ENCODE results near the gene CELA2B.

CELA2B gene

DNA sequence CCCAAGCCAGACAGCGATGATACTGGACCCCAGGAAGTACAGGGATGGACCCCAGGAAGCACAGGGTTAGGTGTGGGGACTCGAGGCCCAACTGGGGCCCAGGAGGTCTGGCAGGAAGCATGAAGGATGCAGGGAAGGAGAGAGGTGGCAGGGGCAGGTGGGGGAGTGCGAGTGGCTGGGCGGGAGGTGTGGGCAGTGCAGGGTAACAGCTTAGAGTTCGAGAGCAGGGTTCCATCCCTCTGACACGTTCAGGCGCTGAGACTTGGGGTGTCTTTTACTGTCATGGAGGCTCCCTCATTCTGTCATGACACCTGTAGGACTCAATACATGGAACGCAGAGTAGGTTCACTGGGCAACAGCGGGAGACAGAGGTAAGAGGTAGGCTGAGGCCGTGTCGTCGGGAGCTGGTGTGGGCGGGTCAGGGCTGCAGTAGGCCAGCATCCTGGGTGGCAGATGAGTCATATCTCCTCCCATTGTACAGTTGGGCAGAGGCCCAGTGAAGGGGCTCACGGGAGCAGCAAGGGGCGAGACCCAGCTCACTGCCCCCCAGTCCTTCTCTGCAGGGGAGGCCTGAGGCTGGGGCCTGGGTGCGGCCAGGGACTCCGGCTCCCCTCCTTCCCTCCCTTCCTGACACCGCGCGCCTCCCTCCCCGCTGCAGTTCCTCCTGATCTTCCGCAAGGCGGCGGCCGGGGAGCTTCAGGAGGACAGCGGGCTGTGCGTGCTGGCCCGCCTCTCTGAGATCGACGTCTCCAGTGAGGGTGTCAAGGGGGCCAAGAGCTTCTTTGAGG, 49.2 kb upstream of the CELA2B start (continued):
- TF ChIP-seq OSR2 (tag by site-specific recombination; IDR thresholded peaks at IDR 0.05) (peak; percentile 39; the same call in 1 of the 2 replicates), MYNN (tag by site-specific recombination; IDR thresholded peaks at IDR 0.05; ENCODE audit: borderline replicate concordance) (no peak), ZNF114 (tag by site-specific recombination; IDR thresholded peaks at IDR 0.05) (no peak), SP2 (tag by site-specific recombination; IDR thresholded peaks at IDR 0.05) (peak; percentile 27; the same call in 1 of the 2 replicates), ZNF514 (tag by site-specific recombination; IDR thresholded peaks at IDR 0.05) (no peak), ZNF664 (tag by site-specific recombination; IDR thresholded peaks at IDR 0.05) (no peak), ZNF239 (tag by site-specific recombination; IDR thresholded peaks at IDR 0.05) (no peak), WT1 (tag by site-specific recombination; IDR thresholded peaks at IDR 0.05) (peak; percentile 61; the same call in 1 of the 2 replicates), ZNF37A (tag by site-specific recombination; IDR thresholded peaks at IDR 0.05) (no peak), ZNF2 (tag by site-specific recombination; IDR thresholded peaks at IDR 0.05) (no peak), ZNF830 (tag by site-specific recombination; IDR thresholded peaks at IDR 0.05; ENCODE audit: low read depth) (no peak), ZBTB1 (tag by site-specific recombination; IDR thresholded peaks at IDR 0.05) (no peak), ZNF660 (tag by site-specific recombination; IDR thresholded peaks at IDR 0.05) (no peak), IKZF3 (tag by site-specific recombination; IDR thresholded peaks at IDR 0.05) (no peak), ZNF549 (tag by site-specific recombination; IDR thresholded peaks at IDR 0.05) (no peak), ZNF473 (tag by site-specific recombination; IDR thresholded peaks at IDR 0.05) (no peak), ZNF138 (tag by site-specific recombination; IDR thresholded peaks at IDR 0.05; ENCODE audit: borderline replicate concordance) (no peak), SCRT2 (tag by site-specific recombination; IDR thresholded peaks at IDR 0.05) (peak; percentile 46), ZNF529 (tag by site-specific recombination; IDR thresholded peaks at IDR 0.05; ENCODE audit: insufficient replicate concordance) (no peak)
- TF ChIP-seq, protein P1, sequence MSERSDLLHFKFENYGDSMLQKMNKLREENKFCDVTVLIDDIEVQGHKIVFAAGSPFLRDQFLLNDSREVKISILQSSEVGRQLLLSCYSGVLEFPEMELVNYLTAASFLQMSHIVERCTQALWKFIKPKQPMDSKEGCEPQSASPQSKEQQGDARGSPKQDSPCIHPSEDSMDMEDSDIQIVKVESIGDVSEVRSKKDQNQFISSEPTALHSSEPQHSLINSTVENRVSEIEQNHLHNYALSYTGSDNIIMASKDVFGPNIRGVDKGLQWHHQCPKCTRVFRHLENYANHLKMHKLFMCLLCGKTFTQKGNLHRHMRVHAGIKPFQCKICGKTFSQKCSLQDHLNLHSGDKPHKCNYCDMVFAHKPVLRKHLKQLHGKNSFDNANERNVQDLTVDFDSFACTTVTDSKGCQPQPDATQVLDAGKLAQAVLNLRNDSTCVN (tag by site-specific recombination; optimal IDR thresholded peaks at IDR 0.05), result no peak
- TF ChIP-seq, protein P2, sequence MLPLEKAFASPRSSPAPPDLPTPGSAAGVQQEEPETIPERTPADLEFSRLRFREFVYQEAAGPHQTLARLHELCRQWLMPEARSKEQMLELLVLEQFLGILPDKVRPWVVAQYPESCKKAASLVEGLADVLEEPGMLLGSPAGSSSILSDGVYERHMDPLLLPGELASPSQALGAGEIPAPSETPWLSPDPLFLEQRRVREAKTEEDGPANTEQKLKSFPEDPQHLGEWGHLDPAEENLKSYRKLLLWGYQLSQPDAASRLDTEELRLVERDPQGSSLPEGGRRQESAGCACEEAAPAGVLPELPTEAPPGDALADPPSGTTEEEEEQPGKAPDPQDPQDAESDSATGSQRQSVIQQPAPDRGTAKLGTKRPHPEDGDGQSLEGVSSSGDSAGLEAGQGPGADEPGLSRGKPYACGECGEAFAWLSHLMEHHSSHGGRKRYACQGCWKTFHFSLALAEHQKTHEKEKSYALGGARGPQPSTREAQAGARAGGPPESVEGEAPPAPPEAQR (tag by site-specific recombination; IDR thresholded peaks at IDR 0.05), result no peak
- TF ChIP-seq, protein P3, sequence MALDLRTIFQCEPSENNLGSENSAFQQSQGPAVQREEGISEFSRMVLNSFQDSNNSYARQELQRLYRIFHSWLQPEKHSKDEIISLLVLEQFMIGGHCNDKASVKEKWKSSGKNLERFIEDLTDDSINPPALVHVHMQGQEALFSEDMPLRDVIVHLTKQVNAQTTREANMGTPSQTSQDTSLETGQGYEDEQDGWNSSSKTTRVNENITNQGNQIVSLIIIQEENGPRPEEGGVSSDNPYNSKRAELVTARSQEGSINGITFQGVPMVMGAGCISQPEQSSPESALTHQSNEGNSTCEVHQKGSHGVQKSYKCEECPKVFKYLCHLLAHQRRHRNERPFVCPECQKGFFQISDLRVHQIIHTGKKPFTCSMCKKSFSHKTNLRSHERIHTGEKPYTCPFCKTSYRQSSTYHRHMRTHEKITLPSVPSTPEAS (tag by site-specific recombination; IDR thresholded peaks at IDR 0.05), result no peak
- TF ChIP-seq, protein P4, sequence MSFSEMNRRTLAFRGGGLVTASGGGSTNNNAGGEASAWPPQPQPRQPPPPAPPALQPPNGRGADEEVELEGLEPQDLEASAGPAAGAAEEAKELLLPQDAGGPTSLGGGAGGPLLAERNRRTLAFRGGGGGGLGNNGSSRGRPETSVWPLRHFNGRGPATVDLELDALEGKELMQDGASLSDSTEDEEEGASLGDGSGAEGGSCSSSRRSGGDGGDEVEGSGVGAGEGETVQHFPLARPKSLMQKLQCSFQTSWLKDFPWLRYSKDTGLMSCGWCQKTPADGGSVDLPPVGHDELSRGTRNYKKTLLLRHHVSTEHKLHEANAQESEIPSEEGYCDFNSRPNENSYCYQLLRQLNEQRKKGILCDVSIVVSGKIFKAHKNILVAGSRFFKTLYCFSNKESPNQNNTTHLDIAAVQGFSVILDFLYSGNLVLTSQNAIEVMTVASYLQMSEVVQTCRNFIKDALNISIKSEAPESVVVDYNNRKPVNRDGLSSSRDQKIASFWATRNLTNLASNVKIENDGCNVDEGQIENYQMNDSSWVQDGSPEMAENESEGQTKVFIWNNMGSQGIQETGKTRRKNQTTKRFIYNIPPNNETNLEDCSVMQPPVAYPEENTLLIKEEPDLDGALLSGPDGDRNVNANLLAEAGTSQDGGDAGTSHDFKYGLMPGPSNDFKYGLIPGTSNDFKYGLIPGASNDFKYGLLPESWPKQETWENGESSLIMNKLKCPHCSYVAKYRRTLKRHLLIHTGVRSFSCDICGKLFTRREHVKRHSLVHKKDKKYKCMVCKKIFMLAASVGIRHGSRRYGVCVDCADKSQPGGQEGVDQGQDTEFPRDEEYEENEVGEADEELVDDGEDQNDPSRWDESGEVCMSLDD (tag by site-specific recombination; IDR thresholded peaks at IDR 0.05), result 0 out of 2 replicates have a peak, but pooled peaks have one; percentile 13
- TF ChIP-seq, protein P5, sequence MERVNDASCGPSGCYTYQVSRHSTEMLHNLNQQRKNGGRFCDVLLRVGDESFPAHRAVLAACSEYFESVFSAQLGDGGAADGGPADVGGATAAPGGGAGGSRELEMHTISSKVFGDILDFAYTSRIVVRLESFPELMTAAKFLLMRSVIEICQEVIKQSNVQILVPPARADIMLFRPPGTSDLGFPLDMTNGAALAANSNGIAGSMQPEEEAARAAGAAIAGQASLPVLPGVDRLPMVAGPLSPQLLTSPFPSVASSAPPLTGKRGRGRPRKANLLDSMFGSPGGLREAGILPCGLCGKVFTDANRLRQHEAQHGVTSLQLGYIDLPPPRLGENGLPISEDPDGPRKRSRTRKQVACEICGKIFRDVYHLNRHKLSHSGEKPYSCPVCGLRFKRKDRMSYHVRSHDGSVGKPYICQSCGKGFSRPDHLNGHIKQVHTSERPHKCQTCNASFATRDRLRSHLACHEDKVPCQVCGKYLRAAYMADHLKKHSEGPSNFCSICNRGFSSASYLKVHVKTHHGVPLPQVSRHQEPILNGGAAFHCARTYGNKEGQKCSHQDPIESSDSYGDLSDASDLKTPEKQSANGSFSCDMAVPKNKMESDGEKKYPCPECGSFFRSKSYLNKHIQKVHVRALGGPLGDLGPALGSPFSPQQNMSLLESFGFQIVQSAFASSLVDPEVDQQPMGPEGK (tag by site-specific recombination; IDR thresholded peaks at IDR 0.05), result peak; percentile 64
- TF ChIP-seq, protein P6, sequence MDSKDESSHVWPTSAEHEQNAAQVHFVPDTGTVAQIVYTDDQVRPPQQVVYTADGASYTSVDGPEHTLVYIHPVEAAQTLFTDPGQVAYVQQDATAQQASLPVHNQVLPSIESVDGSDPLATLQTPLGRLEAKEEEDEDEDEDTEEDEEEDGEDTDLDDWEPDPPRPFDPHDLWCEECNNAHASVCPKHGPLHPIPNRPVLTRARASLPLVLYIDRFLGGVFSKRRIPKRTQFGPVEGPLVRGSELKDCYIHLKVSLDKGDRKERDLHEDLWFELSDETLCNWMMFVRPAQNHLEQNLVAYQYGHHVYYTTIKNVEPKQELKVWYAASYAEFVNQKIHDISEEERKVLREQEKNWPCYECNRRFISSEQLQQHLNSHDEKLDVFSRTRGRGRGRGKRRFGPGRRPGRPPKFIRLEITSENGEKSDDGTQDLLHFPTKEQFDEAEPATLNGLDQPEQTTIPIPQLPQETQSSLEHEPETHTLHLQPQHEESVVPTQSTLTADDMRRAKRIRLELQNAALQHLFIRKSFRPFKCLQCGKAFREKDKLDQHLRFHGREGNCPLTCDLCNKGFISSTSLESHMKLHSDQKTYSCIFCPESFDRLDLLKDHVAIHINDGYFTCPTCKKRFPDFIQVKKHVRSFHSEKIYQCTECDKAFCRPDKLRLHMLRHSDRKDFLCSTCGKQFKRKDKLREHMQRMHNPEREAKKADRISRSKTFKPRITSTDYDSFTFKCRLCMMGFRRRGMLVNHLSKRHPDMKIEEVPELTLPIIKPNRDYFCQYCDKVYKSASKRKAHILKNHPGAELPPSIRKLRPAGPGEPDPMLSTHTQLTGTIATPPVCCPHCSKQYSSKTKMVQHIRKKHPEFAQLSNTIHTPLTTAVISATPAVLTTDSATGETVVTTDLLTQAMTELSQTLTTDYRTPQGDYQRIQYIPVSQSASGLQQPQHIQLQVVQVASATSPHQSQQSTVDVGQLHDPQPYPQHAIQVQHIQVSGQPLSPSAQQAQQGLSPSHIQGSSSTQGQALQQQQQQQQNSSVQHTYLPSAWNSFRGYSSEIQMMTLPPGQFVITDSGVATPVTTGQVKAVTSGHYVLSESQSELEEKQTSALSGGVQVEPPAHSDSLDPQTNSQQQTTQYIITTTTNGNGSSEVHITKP (tag by site-specific recombination; IDR thresholded peaks at IDR 0.05), result no peak
